HUDEP-2 (cell line): ENCODE data around the gene EEA1.

Source experiments
- DNase-seq, 76 experiments: peaks; one replicate each; lab custom pipeline; 2025; ENCODE audit not compliant: unreplicated experiment in 76 of 76; lab: John Stamatoyannopoulos, UW

The EEA1 gene

GRCh38 chr12:92898755-92899154 lies 30.3 kb downstream of the EEA1 start:
- no peak for DNase-seq

GRCh38 chr12:92897844-92898243 lies 31.3 kb downstream of the EEA1 start:
- no peak for DNase-seq

GRCh38 chr12:92890601-92891106 lies 38.4 kb downstream of the EEA1 start:
- DNase-seq = no peak

GRCh38 chr12:92886131-92886530 lies 43.0 kb downstream of the EEA1 start:
- DNase-seq = no peak

- peak in 68 of 76 experiments; percentile 4 to 77 (median 40) for DNase-seq
Observed at GRCh38 chr12:92879698-92880322, 49.3 kb downstream of the EEA1 start.

GRCh38 chr12:92877904-92878303 lies 51.2 kb downstream of the EEA1 start:
- peak in 5 of 76 experiments; percentile 8 to 20 (median 19) for DNase-seq

- DNase-seq = peak in 13 of 76 experiments; percentile 2 to 64 (median 32)
Observed at GRCh38 chr12:92876496-92876895, 52.6 kb downstream of the EEA1 start.

- DNase-seq = no peak
Observed at GRCh38 chr12:92871116-92871515, 58.0 kb downstream of the EEA1 start.

- DNase-seq = no peak
Observed at GRCh38 chr12:92866418-92866817, 62.7 kb downstream of the EEA1 start.

- DNase-seq = no peak
Observed at GRCh38 chr12:92863251-92863650, 65.8 kb downstream of the EEA1 start.

- no peak for DNase-seq
Observed at GRCh38 chr12:92861381-92861780, 67.7 kb downstream of the EEA1 start.

- no peak for DNase-seq
Observed at GRCh38 chr12:92860521-92860920, 68.6 kb downstream of the EEA1 start.

- DNase-seq = no peak
Observed at GRCh38 chr12:92859650-92860386, 69.3 kb downstream of the EEA1 start.

GRCh38 chr12:92857818-92858217 lies 71.3 kb downstream of the EEA1 start:
- DNase-seq = no peak

- no peak for DNase-seq
Observed at GRCh38 chr12:92854344-92854743, 74.8 kb downstream of the EEA1 start.

GRCh38 chr12:92848740-92849139 lies 80.4 kb downstream of the EEA1 start:
- DNase-seq = no peak

GRCh38 chr12:92847368-92847767 lies 81.7 kb downstream of the EEA1 start:
- no peak for DNase-seq

GRCh38 chr12:92845329-92845728 lies 83.8 kb downstream of the EEA1 start:
- DNase-seq = no peak

- DNase-seq = no peak
Observed at GRCh38 chr12:92844151-92844763, 84.8 kb downstream of the EEA1 start.

- DNase-seq = no peak
Observed at GRCh38 chr12:92829686-92830282, 99.3 kb downstream of the EEA1 start.

- no peak for DNase-seq
Observed at GRCh38 chr12:92828565-92828964, 100.5 kb downstream of the EEA1 start.
